ENCODE results near the gene HSBP1L1.

Gene HSBP1L1

GRCh38 chr18:79945118-79946042 is 19.1 kb upstream of the HSBP1L1 start:
- DNase-seq, result no peak

DNA sequence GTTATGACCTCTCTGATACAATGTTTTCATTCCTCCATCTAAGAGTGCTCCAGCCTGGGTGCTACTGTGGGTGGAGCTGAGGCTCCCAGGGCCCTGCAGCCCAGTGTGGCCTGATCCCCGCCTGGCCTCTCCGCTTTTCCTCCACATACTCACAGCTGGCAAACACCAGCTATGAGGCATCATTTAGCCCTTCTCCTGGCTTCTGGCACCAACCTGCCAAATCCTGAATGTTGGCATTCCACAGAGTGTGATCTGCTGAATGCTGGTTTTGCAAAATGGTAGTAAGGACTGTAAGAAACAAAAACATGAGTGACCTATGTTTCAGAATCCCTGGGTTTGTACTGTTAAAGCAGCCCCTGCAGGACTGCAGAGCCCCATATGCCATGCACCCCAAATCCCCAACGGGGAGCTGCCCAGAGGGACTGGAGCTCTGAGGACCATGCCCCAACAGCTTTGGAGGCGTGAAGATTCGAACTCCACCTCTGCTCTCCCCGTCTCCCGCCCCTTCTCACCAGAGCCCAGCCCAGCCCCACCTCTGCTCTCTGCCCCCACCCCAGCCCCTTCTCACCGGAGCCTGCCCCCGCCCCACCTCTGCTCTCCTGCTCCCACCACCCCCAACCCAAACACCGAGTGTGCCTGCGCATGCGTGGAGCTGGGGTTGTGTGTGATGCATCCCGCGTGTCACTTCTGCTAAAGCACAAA is 17.2 kb upstream of the HSBP1L1 start:
- DNase-seq, result no peak

DNA sequence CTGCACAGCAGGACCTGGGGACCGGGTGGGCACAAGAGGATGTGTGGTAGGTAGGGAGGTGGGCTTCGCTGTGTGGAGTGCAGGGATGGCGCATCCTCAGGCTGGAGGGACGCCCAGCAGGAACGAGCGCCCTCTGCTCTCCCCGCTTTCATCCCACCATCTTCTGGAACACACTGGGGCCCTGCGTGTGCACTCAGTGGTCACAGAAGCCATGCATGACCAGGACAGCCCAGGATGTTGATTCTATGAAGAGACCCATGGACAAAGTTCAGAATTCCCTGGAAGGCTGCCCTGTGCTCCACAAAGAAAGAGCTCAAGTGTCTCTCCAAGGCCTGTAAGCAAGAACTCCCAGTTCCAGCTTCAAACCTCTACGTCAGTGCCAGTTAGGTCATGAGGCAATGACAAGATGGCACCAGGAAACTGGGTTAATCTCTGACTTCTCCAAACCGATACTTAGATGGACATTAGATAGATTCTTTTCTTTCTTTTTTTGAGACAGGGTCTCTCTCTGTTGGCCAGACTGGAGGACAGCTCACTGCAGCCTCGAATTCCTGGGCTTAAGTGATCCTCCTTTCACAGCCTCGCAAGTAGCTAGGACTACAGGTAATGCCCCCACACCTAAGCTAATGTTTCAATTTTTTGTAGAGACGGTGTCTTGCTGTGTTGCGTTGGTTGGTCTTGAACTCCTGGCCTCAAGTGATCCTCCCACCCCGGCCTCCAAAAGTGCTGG is 16.4 kb upstream of the HSBP1L1 start:
- no peak for DNase-seq

DNA sequence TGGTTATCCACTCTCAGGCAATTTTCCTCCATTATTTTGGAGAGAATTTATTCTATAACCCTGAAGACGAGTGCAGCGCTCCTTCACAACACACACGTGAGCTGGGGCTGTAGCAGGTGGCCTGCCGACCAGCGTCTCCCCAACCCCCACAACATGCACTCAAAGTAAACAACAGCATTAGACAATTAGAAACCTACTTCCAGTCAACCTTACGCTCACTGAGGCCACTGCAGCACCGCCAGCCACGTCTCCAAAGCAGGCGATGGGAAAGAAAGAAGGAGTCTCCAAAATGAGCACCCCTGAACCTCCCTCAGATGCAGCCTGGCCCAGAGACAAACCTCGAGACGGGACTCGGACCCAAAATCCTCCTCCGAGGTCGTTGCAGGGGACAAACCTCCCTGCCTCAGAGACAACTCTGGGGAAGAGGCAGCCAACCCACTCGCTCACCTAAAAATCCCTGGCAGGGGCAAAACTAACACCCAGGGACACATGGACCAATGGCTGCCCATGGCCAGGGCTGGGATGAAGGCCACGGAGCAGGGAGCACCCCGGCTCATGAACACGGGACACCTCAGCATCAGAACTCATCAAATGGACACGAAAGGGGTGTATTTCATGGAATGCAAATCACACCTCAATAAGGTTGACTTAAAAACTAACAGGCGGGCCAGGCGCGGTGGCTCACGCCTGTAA is 15.6 kb upstream of the HSBP1L1 start:
- DNase-seq, result no peak

DNA sequence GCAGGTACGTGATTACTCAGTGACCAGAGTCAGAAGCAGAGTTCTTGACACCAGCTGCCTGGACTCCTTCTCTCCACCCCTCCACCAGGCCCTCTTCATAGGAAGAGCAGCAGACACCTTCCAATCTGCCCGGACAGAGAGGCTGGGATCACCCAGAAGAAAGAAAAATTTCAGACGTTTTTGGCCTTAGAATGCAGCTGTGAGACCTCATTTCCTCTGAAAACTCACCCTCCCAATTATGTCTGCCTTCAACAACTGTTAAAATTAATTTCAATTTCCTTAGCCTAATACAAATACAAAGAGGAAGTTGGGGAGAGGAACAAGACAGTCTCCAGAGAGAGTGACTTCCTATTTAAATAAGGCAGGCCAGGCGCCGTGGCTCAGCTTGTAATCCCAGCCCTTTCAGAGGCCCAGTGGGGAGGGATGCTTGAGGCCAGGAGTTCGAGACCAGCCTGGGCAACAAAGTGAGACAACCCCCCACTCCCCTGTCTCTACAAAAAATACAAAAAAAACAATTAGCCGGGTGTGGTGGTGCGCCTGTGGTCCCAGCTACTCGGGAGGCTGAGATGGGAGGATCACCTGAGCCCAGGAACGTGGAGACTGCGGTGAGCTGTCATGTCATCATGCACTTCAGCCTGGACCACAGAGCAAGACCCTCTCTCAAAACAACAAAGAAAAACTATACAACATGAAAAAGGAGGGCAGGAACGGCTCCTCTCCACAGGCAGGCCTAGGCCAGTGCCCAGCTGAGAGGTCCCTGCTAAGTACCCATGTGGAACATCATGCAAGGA is 14.6 kb upstream of the HSBP1L1 start:
- no peak for DNase-seq

GRCh38 chr18:79950515-79951341 is 13.7 kb upstream of the HSBP1L1 start:
- peak in 1 of 5 experiments; percentile 59 for DNase-seq

GRCh38 chr18:79951545-79952455 is 12.6 kb upstream of the HSBP1L1 start, which contains the start of gene SLC66A2:
Gene SLC66A2 (minus strand): TSS chr18:79951653. CDS start chr18:79950926, 727 bp downstream.
- peak; percentile 83 to 96 (median 91) for DNase-seq

DNA sequence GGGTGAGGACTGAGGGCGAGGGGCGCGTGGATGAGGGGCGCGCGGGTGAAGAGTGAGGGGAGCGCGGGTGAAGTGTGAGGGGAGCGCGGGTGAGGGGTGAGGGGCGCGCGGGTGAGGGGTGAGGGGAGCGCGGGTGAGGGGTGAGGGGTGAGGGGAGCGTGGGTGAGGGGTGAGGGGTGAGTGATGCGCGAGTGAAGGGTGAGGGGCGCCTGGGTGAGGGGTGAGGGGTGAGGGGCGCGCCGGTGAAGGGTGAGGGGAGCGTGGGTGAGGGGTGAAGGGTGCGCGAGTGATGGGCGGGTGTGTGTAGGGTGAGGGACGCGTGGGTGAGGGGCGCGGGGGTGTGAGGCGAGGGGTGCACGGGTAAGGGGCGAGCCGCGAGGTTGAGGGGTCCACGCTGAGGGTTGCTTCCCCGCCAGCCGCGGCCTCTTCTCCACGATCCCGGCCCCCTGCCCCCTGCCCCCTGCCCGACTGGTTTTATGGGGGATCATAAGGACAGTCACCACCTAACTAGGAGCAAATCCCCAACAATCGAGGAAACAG is 11.9 kb upstream of the HSBP1L1 start:
- DNase-seq, result no peak

DNA sequence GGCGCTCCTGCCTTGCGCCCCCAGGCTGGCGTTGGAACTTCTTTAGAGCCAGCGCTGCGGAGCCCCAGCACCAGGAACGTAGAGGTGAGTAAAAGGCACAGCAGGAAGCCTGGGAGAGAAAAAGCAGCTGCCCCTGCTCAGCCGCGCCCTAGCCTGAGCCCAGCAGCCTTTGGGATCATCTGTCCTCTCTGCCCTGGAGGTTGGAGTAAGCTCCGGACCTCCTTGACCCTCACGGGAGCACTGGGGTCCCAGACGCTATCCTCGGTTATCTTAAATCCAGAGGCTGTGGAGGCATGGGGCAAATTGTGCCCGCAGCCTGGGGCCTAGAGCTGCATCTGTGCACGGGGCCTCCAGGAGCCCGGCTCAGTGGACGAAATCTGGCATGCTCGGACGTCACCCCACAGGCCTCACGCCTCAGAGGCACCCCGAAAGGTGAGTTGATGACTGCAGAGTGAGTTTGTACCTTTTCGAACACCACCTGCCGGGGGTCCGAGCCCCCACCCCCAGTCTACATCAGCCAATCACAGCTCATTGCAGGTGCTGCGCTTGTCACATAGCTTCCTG is 11.4 kb upstream of the HSBP1L1 start:
- no peak for DNase-seq

DNA sequence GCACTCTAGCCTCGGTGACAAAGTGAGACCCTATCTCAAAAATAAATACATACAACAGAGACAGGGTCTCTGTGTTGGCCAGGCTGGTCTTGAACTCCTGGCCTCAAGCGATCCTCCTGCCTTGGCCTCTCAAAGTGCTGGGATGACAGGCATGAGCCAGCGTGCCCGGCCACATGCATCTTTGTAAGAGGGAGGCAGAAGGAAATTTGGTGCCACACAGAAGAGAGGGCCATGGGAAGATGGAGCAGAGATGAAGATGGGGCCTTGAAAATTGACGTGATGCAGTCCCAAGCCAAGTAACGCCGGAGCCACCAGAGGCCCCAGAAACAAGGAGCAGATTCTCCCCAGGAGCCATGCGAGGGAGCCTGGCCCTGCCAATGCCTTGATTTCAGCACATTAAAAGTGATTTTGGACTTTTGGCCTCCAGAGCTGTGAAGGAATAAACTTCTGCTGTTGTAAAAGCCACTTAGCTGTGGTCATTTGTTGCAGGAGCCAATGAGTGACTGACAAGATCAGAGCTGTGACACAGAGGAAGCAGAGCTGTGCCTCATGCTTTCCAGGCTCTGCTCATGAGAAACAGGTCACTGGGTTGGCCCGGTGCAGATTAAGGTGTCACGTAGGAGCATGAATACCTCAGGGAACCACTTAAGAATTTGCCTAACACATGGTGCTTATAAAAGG is 10.3 kb upstream of the HSBP1L1 start:
- no peak for DNase-seq

GRCh38 chr18:79954791-79955190 is 9.7 kb upstream of the HSBP1L1 start:
- DNase-seq, result no peak

DNA sequence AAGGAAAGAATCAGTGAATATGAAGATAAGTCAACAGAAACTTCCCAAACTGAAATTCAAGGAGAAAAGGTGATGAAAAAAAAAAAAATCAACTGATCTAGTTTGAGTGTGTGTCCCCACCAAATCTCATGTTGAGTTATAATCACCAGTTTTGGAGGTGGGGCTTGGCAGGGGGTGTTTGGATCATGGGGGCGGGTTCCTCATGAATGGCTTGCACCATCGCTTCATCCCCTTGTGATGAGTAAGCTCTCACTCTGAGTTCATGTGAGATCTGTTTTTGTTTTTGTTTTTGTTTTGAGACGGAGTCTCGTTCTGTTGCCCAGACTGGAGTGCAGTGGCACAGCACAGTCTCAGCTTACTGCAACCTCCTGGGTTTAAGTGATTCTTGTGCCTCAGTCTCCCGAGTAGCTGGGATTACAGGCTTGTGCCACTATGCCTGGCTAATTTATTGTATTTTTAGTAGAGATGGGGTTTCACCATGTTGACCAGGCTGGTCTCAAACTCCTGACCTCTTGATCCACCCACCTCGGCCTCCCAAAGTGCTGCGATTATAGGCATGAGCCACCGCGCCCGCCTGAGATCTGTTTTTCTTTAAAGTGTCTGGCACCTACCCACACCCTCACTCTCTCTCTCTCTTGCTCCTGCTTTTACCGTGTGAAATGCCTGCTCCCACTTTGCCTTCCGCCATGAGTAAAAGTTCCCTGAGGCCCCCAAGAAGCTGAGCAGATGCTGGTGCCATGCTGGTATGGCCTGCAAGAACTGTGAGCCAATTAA is 9.0 kb upstream of the HSBP1L1 start:
- peak in 1 of 5 experiments; percentile 24 for DNase-seq

- no peak for DNase-seq
Observed at GRCh38 chr18:79956276-79956675, 8.2 kb upstream of the HSBP1L1 start.

DNA sequence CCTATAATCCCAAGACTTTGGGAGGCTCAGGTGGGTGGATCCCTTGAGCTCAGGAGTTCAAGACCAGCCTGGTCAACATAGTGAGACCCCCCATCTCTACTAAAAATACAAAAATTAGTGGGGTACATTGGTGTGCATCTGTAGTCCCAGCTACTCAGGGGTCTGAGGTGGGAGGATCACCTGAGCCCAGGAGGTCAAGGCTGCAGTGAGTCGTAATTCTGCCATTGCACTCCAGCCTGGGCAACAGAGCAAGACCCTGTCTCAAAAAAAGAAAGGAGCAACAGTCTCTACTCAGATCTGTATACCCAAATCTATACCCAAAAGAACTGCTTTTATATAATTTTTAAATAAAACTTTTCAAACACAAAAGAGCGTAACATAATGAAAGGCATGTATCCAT is 5.5 kb upstream of the HSBP1L1 start:
- DNase-seq, result no peak

DNA sequence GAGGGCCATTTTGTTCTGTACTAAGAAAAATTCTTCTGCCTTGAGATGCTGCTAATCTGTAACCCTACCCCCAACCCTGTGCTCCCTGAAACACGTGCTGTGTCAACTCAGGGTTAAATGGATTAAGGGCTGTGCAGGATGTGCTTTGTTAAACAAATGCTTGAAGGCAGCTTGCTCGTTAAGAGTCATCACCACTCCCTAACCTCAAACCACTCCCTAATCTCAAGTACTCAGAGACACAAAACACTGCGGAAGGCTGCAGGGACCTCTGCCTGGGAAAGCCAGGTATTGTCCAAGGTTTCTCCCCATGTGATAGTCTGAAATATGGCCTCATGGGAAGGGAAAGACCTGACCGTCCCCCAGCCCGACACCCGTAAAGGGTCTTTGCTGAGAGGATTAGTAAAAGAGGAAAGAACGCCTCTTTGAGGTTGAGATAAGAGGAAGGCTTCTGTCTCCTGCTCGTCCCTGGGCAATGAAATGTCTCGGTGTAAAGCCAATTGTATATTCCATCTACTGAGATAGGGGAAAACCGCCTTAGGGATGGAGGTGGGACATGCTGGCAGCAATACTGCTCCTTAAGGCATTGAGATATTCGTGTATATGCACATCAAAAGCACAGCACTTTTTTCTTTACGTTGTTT is 4.2 kb upstream of the HSBP1L1 start:
- DNase-seq, result peak in 1 of 5 experiments; percentile 63

DNA sequence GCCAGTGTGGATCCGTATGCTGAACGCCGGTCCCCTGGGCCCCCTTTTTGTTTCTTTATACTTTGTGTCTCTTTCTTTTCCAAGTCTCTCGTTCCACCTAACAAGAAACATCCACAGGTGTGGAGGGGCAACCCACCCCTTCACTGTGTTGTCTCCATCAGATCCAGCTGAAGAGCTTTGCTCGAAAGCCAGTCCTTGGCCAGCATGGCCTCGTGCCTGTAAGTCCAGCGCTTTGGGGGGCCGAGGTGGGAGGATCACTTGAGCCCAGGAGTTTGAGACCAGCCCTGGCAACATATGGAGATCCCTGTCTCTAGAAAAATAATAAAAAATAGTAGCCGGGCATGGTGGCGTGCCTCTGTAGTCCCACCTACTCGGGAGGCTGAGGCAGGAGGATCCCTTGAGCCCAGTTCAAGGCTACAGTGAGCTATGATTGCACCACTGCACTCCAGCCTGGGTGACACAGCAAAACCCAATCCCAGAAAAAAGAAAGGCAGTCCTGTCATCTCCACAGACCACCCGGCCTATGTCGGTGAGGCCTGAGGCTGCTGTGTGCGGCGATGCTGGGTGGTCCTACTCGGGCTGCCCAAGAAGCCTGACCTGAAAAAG is 3.4 kb upstream of the HSBP1L1 start:
- DNase-seq, result no peak
